SU-DHL-6 (cell line): ENCODE data around the gene PDE1C.

Experiments used
- EZH2phosphoT487 ChIP-seq: fragments of 200-600 bp; sonication (generic), shearing (Covaris generic); conservative IDR thresholded peaks from 2 replicates; pipeline ENCODE4 v1.6.1; 2018; ENCODE audit warnings: mild to moderate bottlenecking, antibody characterized with exemption, low read length, moderate library complexity, mixed read lengths
- TF ChIP-seq, protein P1 (sequence below): fragments of 200-600 bp; sonication (generic); IDR thresholded peaks from one replicate; pipeline ENCODE4 v1.5.1; 2017; ENCODE audit warnings: antibody characterized with exemption, mild to moderate bottlenecking, low read length, moderate library complexity; ENCODE audit not compliant: insufficient read depth, poor library complexity, severe bottlenecking

DNA sequence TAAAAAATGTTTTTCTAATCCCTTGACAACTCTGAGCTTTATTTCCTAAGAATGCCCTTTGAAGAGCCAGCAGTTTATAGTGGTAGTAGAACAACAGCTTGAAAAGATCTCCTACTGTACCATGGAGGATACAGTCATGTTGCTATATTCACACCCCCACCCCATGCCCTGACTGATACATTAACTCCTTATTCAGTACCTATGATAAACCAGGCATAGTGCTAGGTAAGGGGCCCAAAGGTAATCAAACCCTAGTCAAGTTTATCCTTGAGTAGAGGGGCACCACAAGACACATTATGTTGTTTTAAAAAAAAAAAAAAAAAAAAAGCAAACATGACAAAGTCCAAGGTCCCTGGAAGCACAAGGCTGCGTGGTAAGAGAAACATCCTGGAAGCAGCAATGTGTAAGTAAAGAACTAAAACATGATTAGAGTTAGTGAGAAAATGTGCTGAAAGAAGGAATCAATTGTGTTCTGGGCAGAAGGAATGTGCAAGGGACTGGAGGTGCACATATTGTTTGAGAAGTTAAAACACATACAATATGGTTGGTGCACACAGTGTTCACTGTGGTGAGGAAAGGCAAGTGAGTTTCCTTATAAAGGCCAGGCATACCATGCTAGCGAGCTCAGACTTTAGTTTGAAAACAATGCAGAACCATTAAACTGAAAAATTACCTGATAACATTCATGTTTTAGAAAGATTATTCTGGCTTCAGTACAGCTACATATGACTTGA, 51.2 kb downstream of the PDE1C start:
- TF ChIP-seq EZH2phosphoT487, result no peak
- TF ChIP-seq, protein P1, sequence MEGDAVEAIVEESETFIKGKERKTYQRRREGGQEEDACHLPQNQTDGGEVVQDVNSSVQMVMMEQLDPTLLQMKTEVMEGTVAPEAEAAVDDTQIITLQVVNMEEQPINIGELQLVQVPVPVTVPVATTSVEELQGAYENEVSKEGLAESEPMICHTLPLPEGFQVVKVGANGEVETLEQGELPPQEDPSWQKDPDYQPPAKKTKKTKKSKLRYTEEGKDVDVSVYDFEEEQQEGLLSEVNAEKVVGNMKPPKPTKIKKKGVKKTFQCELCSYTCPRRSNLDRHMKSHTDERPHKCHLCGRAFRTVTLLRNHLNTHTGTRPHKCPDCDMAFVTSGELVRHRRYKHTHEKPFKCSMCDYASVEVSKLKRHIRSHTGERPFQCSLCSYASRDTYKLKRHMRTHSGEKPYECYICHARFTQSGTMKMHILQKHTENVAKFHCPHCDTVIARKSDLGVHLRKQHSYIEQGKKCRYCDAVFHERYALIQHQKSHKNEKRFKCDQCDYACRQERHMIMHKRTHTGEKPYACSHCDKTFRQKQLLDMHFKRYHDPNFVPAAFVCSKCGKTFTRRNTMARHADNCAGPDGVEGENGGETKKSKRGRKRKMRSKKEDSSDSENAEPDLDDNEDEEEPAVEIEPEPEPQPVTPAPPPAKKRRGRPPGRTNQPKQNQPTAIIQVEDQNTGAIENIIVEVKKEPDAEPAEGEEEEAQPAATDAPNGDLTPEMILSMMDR, result no peak
